Epithelial cell of esophagus (primary cell): ENCODE measurements around the gene VSIG10L2.

Experiments used
- DNase-seq: peaks from one replicate; pipeline ENCODE4 v3.0.0; 2010; ENCODE audit warnings: low read depth
- H3K4me3 ChIP-seq: 2 replicates; pipeline ENCODE4 v1.5.1; 2011; ENCODE audit warnings: mild to moderate bottlenecking, low read length, control low read depth
- CTCF ChIP-seq: IDR thresholded peaks from 2 replicates; pipeline ENCODE4 v1.5.1; 2011; ENCODE audit warnings: low read depth, mild to moderate bottlenecking, low read length, control low read depth, inconsistent platforms; ENCODE audit not compliant: insufficient read depth; ENCODE audit errors: missing control alignments

VSIG10L2 gene

DNA sequence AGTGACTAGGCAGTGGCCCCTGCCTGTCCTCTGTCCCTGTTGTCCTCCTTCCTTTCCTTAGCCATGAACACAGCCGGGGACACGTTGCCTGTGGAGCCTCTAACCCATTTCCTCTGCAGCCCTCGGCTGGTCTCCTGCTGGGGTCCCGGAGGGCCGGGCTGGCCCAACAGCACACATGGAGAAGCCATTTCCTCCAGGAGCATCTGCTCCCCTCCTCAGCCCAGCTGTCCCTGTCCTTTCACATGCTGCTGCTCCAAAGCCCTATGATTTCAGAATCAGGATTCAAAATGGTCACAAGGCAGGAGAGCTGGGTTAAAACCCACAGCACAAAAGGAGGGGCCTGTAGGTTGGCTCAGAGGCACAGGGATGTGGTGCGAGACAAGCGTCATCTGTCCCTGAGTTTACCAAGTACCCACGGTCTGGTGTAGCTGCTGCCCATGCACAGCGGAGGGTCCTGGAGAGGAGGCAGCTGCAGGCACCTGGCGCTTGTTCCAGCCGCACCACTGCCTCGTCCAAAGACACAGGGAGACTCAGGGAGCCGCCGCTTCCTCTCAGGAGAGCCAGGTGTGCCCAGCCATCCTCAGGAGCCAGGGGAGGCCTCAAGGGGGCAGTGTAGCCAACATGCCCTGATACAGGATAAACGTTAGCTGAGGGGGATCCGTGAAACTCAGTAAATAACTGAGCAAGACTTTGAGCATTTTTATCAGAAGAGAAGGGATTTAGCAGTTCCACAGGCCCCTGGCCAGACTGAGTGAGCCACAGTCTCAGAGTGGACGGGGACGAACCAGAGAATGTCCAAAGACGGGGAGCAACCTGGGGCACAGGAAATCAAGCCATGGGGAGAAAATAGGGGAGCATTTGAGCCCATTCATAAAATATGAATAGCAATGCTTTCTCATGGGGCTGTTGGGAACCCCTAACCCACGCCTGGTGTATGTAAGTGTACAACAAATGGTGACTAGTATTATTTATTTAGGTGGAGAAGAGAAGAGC lies 3.9 kb upstream of the VSIG10L2 start:
- peak; percentile 57 for DNase-seq
- TF ChIP-seq CTCF: peak; percentile 89
- no peak overlapping the region for H3K4me3 ChIP-seq

GRCh38 chr11:125942771-125943428 lies 2.9 kb upstream of the VSIG10L2 start:
- no peak for DNase-seq
- no peak for TF ChIP-seq CTCF
- H3K4me3 ChIP-seq: no peak overlapping the region

DNA sequence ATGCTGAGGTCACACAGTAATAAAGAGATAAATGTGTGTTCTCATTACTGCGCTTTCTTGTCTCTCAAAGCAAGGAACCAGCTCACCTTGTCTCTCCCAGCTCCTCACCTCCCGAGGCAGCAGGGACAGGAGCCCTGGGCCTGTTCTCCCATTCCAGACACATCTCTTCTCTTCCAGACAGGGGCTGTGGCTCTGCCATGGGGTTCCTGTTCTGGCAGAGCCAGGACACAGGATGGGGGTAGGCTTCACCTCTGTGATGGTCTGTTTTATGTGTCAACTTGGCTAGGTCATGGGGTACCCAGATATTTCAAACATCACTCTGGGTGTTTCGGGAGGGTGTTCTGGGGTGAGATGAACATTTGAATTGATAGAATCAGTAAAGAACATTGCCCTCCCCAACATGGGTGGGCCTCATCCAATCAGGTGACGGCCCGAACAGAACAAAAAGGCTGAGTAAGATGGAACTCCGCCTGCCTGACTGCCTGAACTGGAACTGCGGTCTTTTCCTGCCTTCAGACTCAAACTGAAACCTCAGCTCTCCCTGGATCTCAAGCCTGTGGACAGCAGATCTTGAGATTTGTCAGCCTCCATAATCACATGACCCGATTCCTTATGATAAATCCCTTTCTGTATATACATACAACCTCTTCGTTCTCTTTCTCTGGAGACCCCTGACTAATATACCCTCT lies 2.0 kb upstream of the VSIG10L2 start:
- TF ChIP-seq CTCF: no peak
- no peak overlapping the region for H3K4me3 ChIP-seq
- no peak for DNase-seq

DNA sequence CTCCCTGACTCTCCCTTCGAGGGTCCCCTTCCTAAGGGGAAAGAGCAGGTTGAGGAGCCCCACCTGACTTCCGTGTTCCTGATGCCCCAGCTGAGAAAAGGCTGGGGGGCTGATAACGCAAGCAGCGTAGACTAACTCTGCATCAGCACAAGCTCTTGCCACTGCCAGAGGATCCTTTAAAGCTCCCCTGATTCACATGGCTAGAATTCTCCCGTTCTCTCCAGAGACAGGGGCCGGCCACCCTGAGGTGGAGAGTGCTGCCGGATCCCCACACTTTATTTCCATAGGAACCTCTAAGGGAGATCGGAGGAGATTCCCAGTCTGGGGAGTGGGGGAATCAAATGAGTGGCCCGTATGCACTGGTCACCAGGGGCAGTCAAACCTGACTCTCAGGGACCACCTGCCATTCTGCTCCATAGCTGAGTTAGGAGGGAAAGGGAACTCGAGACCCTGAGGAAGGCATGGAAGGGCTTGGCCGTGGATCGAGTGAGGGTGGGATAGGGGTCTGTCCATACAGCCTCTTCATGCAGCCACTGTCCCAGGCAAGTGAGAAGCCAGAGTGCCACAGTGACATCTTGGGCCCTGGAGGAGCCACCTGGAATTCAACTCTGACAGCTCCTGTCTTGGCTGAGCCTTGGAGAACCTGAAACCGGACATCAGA lies 1.4 kb upstream of the VSIG10L2 start:
- no peak overlapping the region for H3K4me3 ChIP-seq
- no peak for TF ChIP-seq CTCF
- DNase-seq: no peak

GRCh38 chr11:125945011-125945796 lies 640 bp upstream of the VSIG10L2 start:
- no peak overlapping the region for H3K4me3 ChIP-seq
- DNase-seq: no peak
- no peak for TF ChIP-seq CTCF

DNA sequence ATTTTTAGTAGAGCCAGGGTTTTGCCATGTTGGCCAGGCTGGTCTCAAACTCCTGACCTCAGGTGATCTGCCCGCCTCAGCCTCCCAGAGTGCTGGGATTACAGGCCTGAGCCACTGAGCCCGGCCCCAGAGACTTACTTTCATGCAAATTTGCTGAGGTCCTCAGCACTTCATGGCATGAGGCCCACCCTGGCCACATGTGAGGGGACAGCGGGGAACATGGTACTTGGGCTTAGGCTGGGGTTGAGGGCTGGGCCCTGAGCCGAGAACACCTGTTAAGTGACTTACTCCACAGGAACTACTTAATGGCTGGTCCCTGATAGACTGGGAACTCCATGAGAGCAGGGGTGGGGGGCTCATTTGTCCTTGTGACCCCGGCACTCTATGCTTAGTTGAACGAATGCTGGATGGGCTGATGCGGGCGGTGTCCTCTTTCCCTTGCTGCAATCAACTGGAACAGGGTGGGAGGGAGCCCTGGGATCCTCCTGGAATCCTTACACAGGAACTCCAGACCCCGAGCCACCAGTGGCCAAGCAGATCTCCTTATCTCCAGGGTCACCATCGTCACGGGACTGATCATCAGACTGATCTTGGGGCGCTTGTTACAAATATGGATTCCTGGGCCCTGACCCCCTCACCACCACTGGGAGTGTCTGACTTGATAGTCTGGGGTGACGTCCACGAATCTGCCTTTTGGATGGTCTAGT lies 1.0 kb downstream of the VSIG10L2 start:
- DNase-seq: no peak
- TF ChIP-seq CTCF: no peak
- H3K4me3 ChIP-seq: no peak overlapping the region
